ENCODE results near the gene TMEM183A. TPM values are rescaled to one million over a fixed set of nuclear protein-coding genes. Genes with fewer than 3 reads are reported as not detected.

Gene TMEM183A
- total RNA-seq, 4 donors from 2014 or later = 62.0 to 95.5 (median 68.6) TPM

- no peaks in the 10 kb centered on the region for H3K9me3 ChIP-seq
- no peak for TF ChIP-seq POLR2AphosphoS5 (IDR thresholded peaks at IDR 0.05)
- no peaks in the 10 kb centered on the region for H3K27me3 ChIP-seq
- 92% methylated on average over 7 of the region's 7 CpGs for WGBS
- no peak overlapping the region for H3K4me3 ChIP-seq
- peaks cover 12% of the 10 kb centered on the region for H3K4me1 ChIP-seq
- H3K27ac ChIP-seq = no peak overlapping the region
- no peaks in the 10 kb centered on the region for H3K36me3 ChIP-seq
- no peak for DNase-seq (ENCODE audit: low spot score in 2 of 2)
Observed at GRCh38 chr1:203065191-203065590, 58.0 kb downstream of the TMEM183A start.

GRCh38 chr1:203065986-203066385 lies 58.8 kb downstream of the TMEM183A start:
- no peaks in the 10 kb centered on the region for H3K36me3 ChIP-seq
- H3K9me3 ChIP-seq = no peaks in the 10 kb centered on the region
- 100% methylated on average over 2 of the region's 2 CpGs for WGBS
- H3K4me3 ChIP-seq = no peak overlapping the region
- peaks cover 12% of the 10 kb centered on the region for H3K4me1 ChIP-seq
- TF ChIP-seq POLR2A (IDR thresholded peaks at IDR 0.05) = no peak
- no peak for TF ChIP-seq EP300 (IDR thresholded peaks at IDR 0.05)
- no peak for TF ChIP-seq CTCF (IDR thresholded peaks at IDR 0.05)
- TF ChIP-seq POLR2AphosphoS5 (IDR thresholded peaks at IDR 0.05) = no peak
- H3K27me3 ChIP-seq = no peaks in the 10 kb centered on the region
- no peak for DNase-seq (ENCODE audit: low spot score in 2 of 2)
- no peak overlapping the region for H3K27ac ChIP-seq

- WGBS = 91% methylated on average over 3 of the region's 3 CpGs
Observed at GRCh38 chr1:203066965-203067364, 59.8 kb downstream of the TMEM183A start.

GRCh38 chr1:203069030-203069747 lies 62.0 kb downstream of the TMEM183A start:
- H3K9me3 ChIP-seq = no peaks in the 10 kb centered on the region
- 36% methylated on average over 4 of the region's 4 CpGs for WGBS
- no peak overlapping the region for H3K27ac ChIP-seq
- peaks cover 12% of the 10 kb centered on the region for H3K27me3 ChIP-seq
- H3K4me3 ChIP-seq = no peak overlapping the region
- no peak for DNase-seq (ENCODE audit: low spot score in 2 of 2)
- no peaks in the 10 kb centered on the region for H3K36me3 ChIP-seq
- no peak for TF ChIP-seq CTCF (IDR thresholded peaks at IDR 0.05)
- TF ChIP-seq POLR2AphosphoS5 (IDR thresholded peaks at IDR 0.05) = no peak
- TF ChIP-seq POLR2A (IDR thresholded peaks at IDR 0.05) = no peak
- no peak for TF ChIP-seq EP300 (IDR thresholded peaks at IDR 0.05)
- peaks cover 12% of the 10 kb centered on the region for H3K4me1 ChIP-seq

More at GRCh38 chr1:203066965-203067364, 59.8 kb downstream of the TMEM183A start:
- Histone ChIP-seq H3K4me3 (no peak overlapping the region), H3K9me3 (no peaks in the 10 kb centered on the region), H3K4me1 (peaks cover 12% of the 10 kb centered on the region), H3K36me3 (no peaks in the 10 kb centered on the region), H3K27me3 (no peaks in the 10 kb centered on the region), H3K27ac (no peak overlapping the region)
- TF ChIP-seq POLR2AphosphoS5 (IDR thresholded peaks at IDR 0.05) = no peak
- TF ChIP-seq POLR2A (IDR thresholded peaks at IDR 0.05) = no peak
- TF ChIP-seq CTCF (IDR thresholded peaks at IDR 0.05) = no peak
- TF ChIP-seq EP300 (IDR thresholded peaks at IDR 0.05) = no peak
- DNase-seq (ENCODE audit: low spot score in 2 of 2) = no peak

GRCh38 chr1:203072002-203072602 lies 64.9 kb downstream of the TMEM183A start:
- Histone ChIP-seq H3K27ac (no peak overlapping the region), H3K4me3 (no peak overlapping the region), H3K4me1 (peaks cover 24% of the 10 kb centered on the region), H3K9me3 (no peaks in the 10 kb centered on the region), H3K36me3 (no peaks in the 10 kb centered on the region), H3K27me3 (peaks cover 37% of the 10 kb centered on the region)
- DNase-seq (ENCODE audit: low spot score in 2 of 2) = no peak
- TF ChIP-seq POLR2AphosphoS5 (IDR thresholded peaks at IDR 0.05) (no peak), EP300 (IDR thresholded peaks at IDR 0.05) (no peak), CTCF (IDR thresholded peaks at IDR 0.05) (no peak), POLR2A (IDR thresholded peaks at IDR 0.05) (no peak)
- 94% methylated on average over 7 of the region's 7 CpGs for WGBS

Measured in suprapubic skin (tissue), 4 donors.